IMR-90 (cell line): Measurements from ENCODE around the gene MEGF8. TPM values are rescaled to one million over a fixed set of nuclear protein-coding genes. Genes with fewer than 3 reads are reported as not detected.
"Not testable (repeated sequence)": the region's sequence is repeated elsewhere in the genome, so short reads cannot be mapped to it uniquely, and the experiment has no call there.

Experiments used
- ATAC-seq: fragments of 200-7000 bp; cut with Tn5 transposase; 2 replicates; pipeline ENCODE4 v1.9.1; 2020; ENCODE audit warnings: low read depth, mild to moderate bottlenecking, moderate library complexity
- BruUV-seq: library from RNA; stranded (reverse); fragments of 400-500 nt; replicated peaks from 2 replicates; lab custom pipeline; 2021; lab: Mats Ljungman, UMichigan
- CTCF ChIA-PET: fragments of 300-600 bp; formaldehyde crosslinking; extraction: SDS; loops from one replicate; lab custom pipeline; 2021; ENCODE audit warnings: antibody characterized with exemption; lab: Yijun Ruan, JAX
- POLR2A ChIA-PET: fragments of 300-600 bp; sonication (Branson Sonifier 250); formaldehyde crosslinking; loops from one replicate; lab custom pipeline; 2022; ENCODE audit warnings: antibody characterized with exemption; ENCODE audit not compliant: unreplicated experiment; lab: Charles Lee
- DNase-seq: peaks from one replicate; pipeline ENCODE4 v3.0.0; 2013
- H2AFZ ChIP-seq: replicated peaks from 2 replicates; pipeline ENCODE3; 2013; ENCODE audit warnings: low read length, mild to moderate bottlenecking; ENCODE audit not compliant: poor library complexity
- H2AK5ac ChIP-seq: 2 replicates; pipeline ENCODE4 v1.6.1; 2013; ENCODE audit warnings: low read depth, low read length, inconsistent platforms
- H2AK9ac ChIP-seq: replicated peaks from 2 replicates; pipeline ENCODE3; 2013; ENCODE audit warnings: mild to moderate bottlenecking, low read depth, low read length, moderate library complexity; ENCODE audit not compliant: poor library complexity
- H2BK120ac ChIP-seq: 2 replicates; pipeline ENCODE4 v1.6.1; 2013; ENCODE audit warnings: low read depth, low read length, inconsistent platforms
- H2BK15ac ChIP-seq: 3 replicates; pipeline ENCODE4 v1.6.1; 2013; ENCODE audit warnings: low read depth, low read length, inconsistent platforms
- H2BK20ac ChIP-seq: 2 replicates; pipeline ENCODE4 v1.6.1; 2013; ENCODE audit warnings: low read depth, mild to moderate bottlenecking, inconsistent platforms, low read length, moderate library complexity
- H2BK5ac ChIP-seq: 2 replicates; pipeline ENCODE4 v1.6.1; 2013; ENCODE audit warnings: mild to moderate bottlenecking, low read depth, low read length, inconsistent platforms; ENCODE audit not compliant: poor library complexity, severe bottlenecking
- H3K14ac ChIP-seq: replicated peaks from 2 replicates; pipeline ENCODE4 v1.6.1; 2013; ENCODE audit warnings: low read depth, low read length, inconsistent platforms
- H3K18ac ChIP-seq: 2 replicates; pipeline ENCODE4 v1.6.1; 2013; ENCODE audit warnings: low read depth, low read length, control low read depth
- H3K23ac ChIP-seq: 2 replicates; pipeline ENCODE4 v1.6.1; 2013; ENCODE audit warnings: low read depth, low read length, inconsistent platforms
- H3K27ac ChIP-seq: 2 replicates; pipeline ENCODE4 v1.5.1; 2013; ENCODE audit warnings: mild to moderate bottlenecking, control low read depth, low read length; ENCODE audit not compliant: insufficient read depth
- H3K27me3 ChIP-seq: 2 replicates; pipeline ENCODE4 v1.6.1; 2013; ENCODE audit warnings: low read length; ENCODE audit not compliant: control insufficient read depth, insufficient read depth
- H3K36me3 ChIP-seq: 2 replicates; pipeline ENCODE4 v1.6.1; 2013; ENCODE audit warnings: low read length, mixed read lengths; ENCODE audit not compliant: control insufficient read depth, insufficient read depth
- H3K4ac ChIP-seq: 2 replicates; pipeline ENCODE4 v1.6.1; 2013; ENCODE audit warnings: low read depth, low read length, inconsistent platforms
- H3K4me1 ChIP-seq: 2 replicates; pipeline ENCODE4 v1.6.1; 2013; ENCODE audit warnings: low read length, mixed read lengths; ENCODE audit not compliant: control insufficient read depth, insufficient read depth
- H3K4me2 ChIP-seq: 2 replicates; pipeline ENCODE4 v1.6.1; 2013; ENCODE audit warnings: low read depth, mild to moderate bottlenecking, control low read depth, low read length, moderate library complexity
- H3K4me3 ChIP-seq: 2 replicates; pipeline ENCODE4 v1.5.1; 2013; ENCODE audit warnings: low read depth, mild to moderate bottlenecking, control low read depth, low read length, moderate library complexity; ENCODE audit not compliant: insufficient read depth
- H3K56ac ChIP-seq: 2 replicates; pipeline ENCODE4 v1.6.1; 2013; ENCODE audit warnings: low read length, inconsistent platforms; ENCODE audit not compliant: insufficient read depth; ENCODE audit errors: extremely low read depth
- H3K79me1 ChIP-seq, 2 experiments: 2 replicates each; pipeline ENCODE4 v1.6.1; 2013; ENCODE audit warnings: low read length in 2 of 2, inconsistent platforms in 1 of 2, low read depth in 1 of 2
- H3K9ac ChIP-seq: 2 replicates; pipeline ENCODE4 v1.6.1; 2013; ENCODE audit warnings: low read depth, low read length, control low read depth
- H3K9me1 ChIP-seq: 2 replicates; pipeline ENCODE4 v1.6.1; 2013; ENCODE audit warnings: low read length, inconsistent platforms; ENCODE audit not compliant: insufficient read depth
- H3K9me3 ChIP-seq: 2 replicates; pipeline ENCODE4 v1.6.1; 2013; ENCODE audit warnings: low read length; ENCODE audit not compliant: control insufficient read depth, insufficient read depth
- H4K20me1 ChIP-seq: 2 replicates; pipeline ENCODE4 v1.6.1; 2013; ENCODE audit warnings: low read length, inconsistent platforms; ENCODE audit not compliant: insufficient read depth
- H4K5ac ChIP-seq: 2 replicates; pipeline ENCODE4 v1.6.1; 2013; ENCODE audit warnings: mild to moderate bottlenecking, low read depth, low read length, control low read depth
- H4K8ac ChIP-seq, 2 experiments: 2 replicates each; pipeline ENCODE4 v1.6.1; 2013; ENCODE audit warnings: low read depth in 2 of 2, low read length in 2 of 2, control low read depth in 1 of 2, inconsistent platforms in 1 of 2
- H4K91ac ChIP-seq: 2 replicates; pipeline ENCODE4 v1.6.1; 2013; ENCODE audit warnings: low read depth, low read length, inconsistent platforms; ENCODE audit not compliant: insufficient read depth
- WGBS, 2 experiments: methylation state at CpG; one replicate each; pipeline versions ENCODE4 v1.1.5 to v1.1.7; 2013; ENCODE audit warnings: missing lambda C conversion rate in 2 of 2; ENCODE audit not compliant: insufficient read length in 1 of 2; ENCODE audit errors: extremely low coverage in 2 of 2; 5-methylcytosine and 5-hydroxymethylcytosine counted together
- dilution Hi-C: fragments of 300-500 bp; cut with HindIII; formaldehyde crosslinking; loops from one replicate; pipeline ENCODE4 v1.14.3; 2018; ENCODE audit warnings: low sequenced_read_pairs; ENCODE audit not compliant: unreplicated experiment
- in situ Hi-C: fragments of 300-500 bp; cut with MboI; formaldehyde crosslinking; loops from 3 replicates; pipeline ENCODE4 v1.14.3; 2019; ENCODE audit warnings: low sequenced_read_pairs, inconsistent platforms, mixed read lengths
- intact Hi-C: fragments of 100-400 bp; cut with micrococcal nuclease; formaldehyde crosslinking; loops from 2 replicates; pipeline ENCODE4 v1.10.0; 2022
- polyA plus RNA-seq, 3 experiments: library from polyadenylated mRNA; depleted of rRNA; stranded (reverse); fragments of >200 nt; gene quantifications; 2 replicates each; pipeline ENCODE4 v1.2.3, GENCODE V29; 2012; ENCODE audit warnings: low replicate concordance in 1 of 3
- total RNA-seq: library from RNA; depleted of rRNA; stranded (reverse); fragments of >200 nt; gene quantifications from 2 replicates; pipeline ENCODE4 v1.2.3, GENCODE V29; 2012

Gene MEGF8
- total and polyA plus RNA-seq, 2 of the 4 experiments (the other 2 are of a cell fraction): 2.3 to 12.5 TPM

GRCh38 chr19:42331333-42331732 lies 5.9 kb downstream of the MEGF8 start:
- Histone ChIP-seq H3K36me3 (peaks cover 13% of the 10 kb centered on the region), H4K20me1 (peaks cover 23% of the 10 kb centered on the region), H3K79me1 (peaks cover 16 to 54% of the 10 kb centered on the region in 2 experiments)
- H3K14ac ChIP-seq, H2AK9ac ChIP-seq, BruUV-seq, H3K4me2 ChIP-seq, H2BK15ac ChIP-seq, in situ Hi-C loops, H2BK5ac ChIP-seq, H2BK20ac ChIP-seq, H3K23ac ChIP-seq, DNase-seq, H3K18ac ChIP-seq, ATAC-seq, H3K9me1 ChIP-seq, intact Hi-C loops, POLR2A ChIA-PET, H2BK120ac ChIP-seq, dilution Hi-C loops, H3K4ac ChIP-seq, H4K91ac ChIP-seq, H3K4me1 ChIP-seq, H2AFZ ChIP-seq, H2AK5ac ChIP-seq, H3K27me3 ChIP-seq, H3K9me3 ChIP-seq, H3K9ac ChIP-seq, H3K56ac ChIP-seq, H4K8ac ChIP-seq, H3K27ac ChIP-seq, H3K4me3 ChIP-seq, H4K5ac ChIP-seq: not testable (repeated sequence)
- 93% methylated on average over 3 of the region's 3 CpGs; no CpG with 5 or more reads in 1 of the 2 experiments for WGBS, 2 experiments
- CTCF ChIA-PET: interaction anchor here (0.7 kb wide), 1 partner anchor 205 kb away, joined by 7 read pairs; no protein-coding TSS in a partner anchor
